ENCODE measurements around the gene TCEANC2.

- TF ChIP-seq CTCF (IDR thresholded peaks at IDR 0.05; ENCODE audit: low read depth, low read length) (no peak), EZH2phosphoT487 (IDR thresholded peaks at IDR 0.05; ENCODE audit: low read depth) (no peak)
Measured at GRCh38 chr1:54114001-54114400, 60.6 kb downstream of the TCEANC2 start.
